K562 (cell line): ENCODE results near the gene LRFN4. TPM values are rescaled to one million over a fixed set of nuclear protein-coding genes. Genes with fewer than 3 reads are reported as not detected.

ENCODE experiments used
- ATAC-seq: fragments of 200-7000 bp; cut with Tn5 transposase; 3 replicates; pipeline ENCODE4 v1.9.1; 2020; ENCODE audit warnings: moderate library complexity
- BruUV-seq: library from RNA; stranded (reverse); fragments of 400-500 nt; replicated peaks from 2 replicates; lab custom pipeline; 2021; lab: Mats Ljungman, UMichigan
- CTCF ChIA-PET: fragments of 300-600 bp; formaldehyde crosslinking; extraction: SDS; loops from one replicate; lab custom pipeline; 2021; ENCODE audit warnings: low intra/inter-chr PET ratio; lab: Yijun Ruan, JAX
- POLR2A ChIA-PET: fragments of 300-600, 350-650 bp; sonication (Branson Sonifier 250); formaldehyde crosslinking; extraction: SDS; loops from one replicate; lab custom pipeline; 2021; ENCODE audit warnings: antibody characterized with exemption, inconsistent platforms; lab: Yijun Ruan, JAX
- DNase-seq, 4 experiments: peaks; one replicate each; pipeline versions ENCODE4 v3.0.0 to v3.0.0-alpha.2; 2011 to 2018; ENCODE audit warnings: low spot score in 3 of 4, mixed read lengths in 3 of 4; ENCODE audit errors: extremely low read depth in 1 of 4
- FAIRE-seq: peaks from 2 replicates; lab custom pipeline; 2011; peaks lifted over from hg19 to GRCh38; lab: Jason Lieb, UNC
- H2AFZ ChIP-seq: 2 replicates; pipeline ENCODE4 v1.6.0; 2011; ENCODE audit warnings: low read depth, low read length, control low read depth, inconsistent platforms
- H3K27ac ChIP-seq: fragments of 200-600 bp; 3 replicates; pipeline ENCODE4 v1.8.0; 2011; ENCODE audit warnings: low read depth, mild to moderate bottlenecking, control low read depth, inconsistent platforms, low read length, moderate library complexity, mixed read lengths; ENCODE audit errors: extremely low read depth
- H3K27me3 ChIP-seq, 2 experiments: fragments of 300-600 bp in 1 of 2; 2 replicates in 1 of 2; 3 replicates in 1 of 2; pipeline versions ENCODE4 v1.6.0 to v1.8.0; 2011; ENCODE audit warnings: inconsistent platforms in 2 of 2, low read length in 2 of 2, mild to moderate bottlenecking in 1 of 2, mixed read lengths in 1 of 2, moderate library complexity in 1 of 2; ENCODE audit not compliant: control insufficient read depth in 2 of 2, insufficient read depth in 2 of 2
- H3K36me3 ChIP-seq: fragments of 300-600 bp; 3 replicates; pipeline ENCODE4 v1.8.0; 2011; ENCODE audit warnings: mild to moderate bottlenecking, low read length, inconsistent platforms; ENCODE audit not compliant: control insufficient read depth, insufficient read depth
- H3K4me1 ChIP-seq, 2 experiments: fragments of 200-600 bp in 1 of 2; replicated peaks in 1 of 2; 2 replicates in 1 of 2; 3 replicates in 1 of 2; pipeline versions ENCODE4 v1.5.1 to v1.8.0; 2011; ENCODE audit warnings: inconsistent platforms in 2 of 2, low read length in 2 of 2, mild to moderate bottlenecking in 1 of 2, mixed read lengths in 1 of 2, moderate library complexity in 1 of 2; ENCODE audit not compliant: control insufficient read depth in 2 of 2, insufficient read depth in 2 of 2
- H3K4me2 ChIP-seq: 2 replicates; pipeline ENCODE4 v1.6.1; 2011; ENCODE audit warnings: low read length, control low read depth, inconsistent platforms, mixed read lengths; ENCODE audit not compliant: insufficient read depth
- H3K4me3 ChIP-seq: fragments of 200-600 bp; sonication (generic), shearing (Covaris generic); 2 replicates; pipeline ENCODE4 v1.5.1; 2016; ENCODE audit warnings: control low read depth, inconsistent platforms
- H3K79me2 ChIP-seq: fragments of 200-600 bp; 3 replicates; pipeline ENCODE4 v1.8.0; 2011; ENCODE audit warnings: low read length, inconsistent platforms; ENCODE audit not compliant: control insufficient read depth, insufficient read depth
- H3K9ac ChIP-seq, 2 experiments: 2 replicates each; pipeline versions ENCODE4 v1.6.0 to v1.6.1; 2011; ENCODE audit warnings: low read depth in 2 of 2, low read length in 2 of 2, control low read depth in 1 of 2, inconsistent platforms in 1 of 2, mild to moderate bottlenecking in 1 of 2, mixed read lengths in 1 of 2; ENCODE audit not compliant: insufficient read depth in 1 of 2
- H3K9me1 ChIP-seq: one replicate; pipeline ENCODE4 v1.6.0; 2011; ENCODE audit warnings: inconsistent platforms, mild to moderate bottlenecking, low read length, moderate library complexity; ENCODE audit not compliant: control insufficient read depth, insufficient read depth
- H3K9me3 ChIP-seq: replicated peaks from 2 replicates; pipeline ENCODE4 v1.5.1; 2011; ENCODE audit warnings: low read depth, low read length, inconsistent platforms; ENCODE audit not compliant: control insufficient read depth, insufficient read depth
- H4K20me1 ChIP-seq: replicated peaks from 2 replicates; pipeline ENCODE4 v1.6.1; 2011; ENCODE audit warnings: low read length, inconsistent platforms, mixed read lengths; ENCODE audit not compliant: control insufficient read depth, insufficient read depth
- ARHGAP35 ChIP-seq: fragments of 450-650 bp; IDR thresholded peaks from 2 replicates; pipeline ENCODE4 v1.6.1; 2018; ENCODE audit not compliant: partially characterized antibody
- ATF6 ChIP-seq: sonication (generic); formaldehyde crosslinking; IDR thresholded peaks from 2 replicates; pipeline ENCODE4 v1.4.0; 2020; ENCODE audit warnings: mild to moderate bottlenecking, missing genetic modification reagents
- BCOR ChIP-seq: fragments of 450-650 bp; IDR thresholded peaks from 2 replicates; pipeline ENCODE4 v1.6.1; 2016
- BMI1 ChIP-seq: fragments of 150-350 bp; IDR thresholded peaks from 2 replicates; pipeline ENCODE4 v1.6.1; 2014; ENCODE audit warnings: low read length
- HBP1 ChIP-seq: fragments of 450-650 bp; formaldehyde crosslinking; IDR thresholded peaks from 2 replicates; pipeline ENCODE4 v1.4.0; 2022; ENCODE audit warnings: missing genetic modification characterization
- L3MBTL2 ChIP-seq: fragments of 450-650 bp; IDR thresholded peaks from 2 replicates; pipeline ENCODE4 v1.6.1; 2016; ENCODE audit warnings: mild to moderate bottlenecking, moderate library complexity
- NONO ChIP-seq, 2 experiments: fragments of 200-400 bp in 1 of 2; fragments of 450-650 bp in 1 of 2; formaldehyde crosslinking in 1 of 2; IDR thresholded peaks; 2 replicates each; pipeline ENCODE4 v1.6.1; 2017; ENCODE audit warnings: low read depth in 2 of 2, mild to moderate bottlenecking in 2 of 2, moderate library complexity in 2 of 2, low read length in 1 of 2
- PKNOX1 ChIP-seq: fragments of 450-650 bp; IDR thresholded peaks from 2 replicates; pipeline ENCODE4 v1.6.1; 2016
- POLR2A ChIP-seq: fragments of 450-650 bp; conservative IDR thresholded peaks from 2 replicates; pipeline ENCODE4 v1.6.1; 2016
- POU5F1 ChIP-seq: fragments of 150-350 bp; IDR thresholded peaks from 2 replicates; pipeline ENCODE4 v1.6.1; 2014; ENCODE audit warnings: borderline replicate concordance, low read length, low read depth, mild to moderate bottlenecking; ENCODE audit not compliant: partially characterized antibody
- ZC3H8 ChIP-seq: fragments of 450-650 bp; IDR thresholded peaks from 2 replicates; pipeline ENCODE4 v1.6.1; 2017
- ZNF175 ChIP-seq: fragments of 200-800 bp; sonication (Bioruptor generic); IDR thresholded peaks from 2 replicates; pipeline ENCODE4 v1.6.1; 2016; ENCODE audit warnings: low read depth, mild to moderate bottlenecking, missing genetic modification characterization, missing compliant biosample characterization
- ZNF583 ChIP-seq: fragments of 250-450 bp; sonication (Bioruptor Pico); IDR thresholded peaks from 2 replicates; pipeline ENCODE4 v1.4.0; 2020
- WGBS: fragments of 100-300 bp; shearing (Covaris generic); methylation state at CpG from one replicate; pipeline ENCODE4 v1.1.6; 2016; ENCODE audit warnings: low coverage, mixed read lengths; ENCODE audit not compliant: insufficient coverage; ENCODE audit errors: missing lambda C conversion rate; 5-methylcytosine and 5-hydroxymethylcytosine counted together
- in situ Hi-C: fragments of 300-500 bp; cut with MboI; formaldehyde crosslinking; loops from 4 replicates; pipeline ENCODE4 v1.15.0; 2018; ENCODE audit warnings: inconsistent platforms, mixed read lengths
- intact Hi-C: fragments of 100-400 bp; cut with micrococcal nuclease; formaldehyde crosslinking; loops from 2 replicates; pipeline ENCODE4 v1.14.2; 2022
- polyA plus RNA-seq, 8 experiments: library from polyadenylated mRNA; depleted of rRNA in 4 of 8; stranded (reverse) in 5 of 8; unstranded in 3 of 8; fragments of >200 nt; fragmentation: Nextera tagmentation in 2 of 8; fragmentation: Illumina TruSeq in 1 of 8; extraction: Ambion mirVana in 2 of 8; extraction: Trizol in 1 of 8; gene quantifications; 2 replicates each; pipeline versions ENCODE4 v1.2.1 to v1.2.3, GENCODE V29; 2011 to 2014; ENCODE audit warnings: inconsistent platforms in 1 of 8, missing spikeins in 1 of 8
- total RNA-seq, 7 experiments: library from RNA; depleted of rRNA in 6 of 7; stranded (reverse); fragments of >200 nt in 6 of 7; fragmentation: Illumina TruSeq in 2 of 7; extraction: Trizol in 2 of 7; gene quantifications; 2 replicates each; pipeline versions ENCODE4 v1.2.1 to v1.2.3, GENCODE V29; 2011 to 2021; ENCODE audit warnings: low replicate concordance in 1 of 7

LRFN4 gene
- total and polyA plus RNA-seq, 9 of the 15 experiments (the other 6 are each of a cell fraction or from before 2014, with no cell fraction given), result 0.10 to 60.1 (median 6.7) TPM

GRCh38 chr11:66878474-66878873, 21.6 kb downstream of the LRFN4 start:
- FAIRE-seq, result no peak
- intact Hi-C loops, result no loop called here
- TF ChIP-seq ZC3H8 (no peak), POLR2A (no peak), HBP1 (CRISPR knock-in tag) (no peak), ZNF175 (CRISPR knock-in tag) (no peak)
- TF ChIP-seq, all 486 proteins: peak for 0
- H3K9me3 ChIP-seq, result no peaks in the 10 kb centered on the region
- no peaks in the 10 kb centered on the region for H3K36me3 ChIP-seq
- H3K4me1 ChIP-seq, result peaks cover 10 to 54% of the 10 kb centered on the region in 2 experiments; a peak in 4 of 5 replicates
- no peak overlapping the region for H3K4me2 ChIP-seq
- no TSS peak for BruUV-seq
- no peak overlapping the region for H3K27ac ChIP-seq
- 0 out of 2 replicates have a peak, but pooled peaks cover 3% of the 10 kb centered on the region for H4K20me1 ChIP-seq
- POLR2A ChIA-PET, result interaction anchor here (0.6 to 1.1 kb wide), 4 partner anchors 14 to 201 kb away, joined by 3 to 4 read pairs (median 3); partner anchors contain the start of gene RBM4B
- in situ Hi-C loops, result no loop called here
- DNase-seq, result no peak
- ATAC-seq, result no peak
- H3K9ac ChIP-seq, result peak overlapping the region in 1 of 2 experiments; percentile 64; a peak in 2 of 4 replicates
- no peaks in the 10 kb centered on the region for H3K27me3 ChIP-seq
- no peak overlapping the region for H3K4me3 ChIP-seq
- no peaks in the 10 kb centered on the region for H3K9me1 ChIP-seq
- 61% methylated on average over 11 of the region's 12 CpGs for WGBS
- CTCF ChIA-PET, result no interaction called here
- H2AFZ ChIP-seq, result no peak overlapping the region
- H3K79me2 ChIP-seq, result no peaks in the 10 kb centered on the region

- BruUV-seq, result no TSS peak
- no peak overlapping the region for H3K27ac ChIP-seq
- no peak overlapping the region for H3K4me3 ChIP-seq
- no peaks in the 10 kb centered on the region for H3K79me2 ChIP-seq
- no peaks in the 10 kb centered on the region for H3K9me3 ChIP-seq
- 65% methylated on average over 5 of the region's 7 CpGs for WGBS
- DNase-seq, result no peak
- in situ Hi-C loops, result no loop called here
- peaks cover 10 to 54% of the 10 kb centered on the region in 2 experiments; a peak in 4 of 5 replicates for H3K4me1 ChIP-seq
- ChIA-PET CTCF (no interaction called here), POLR2A (interaction anchor here (1.1 kb wide), 2 partner anchors 15 to 201 kb away, joined by 3 read pairs; partner anchors contain the start of gene RBM4B)
- intact Hi-C loops, result no loop called here
- 0 out of 2 replicates have a peak, but pooled peaks cover 3% of the 10 kb centered on the region for H4K20me1 ChIP-seq
- peak overlapping the region in 1 of 2 experiments; percentile 64; a peak in 2 of 4 replicates for H3K9ac ChIP-seq
- H3K9me1 ChIP-seq, result no peaks in the 10 kb centered on the region
- no peak for ATAC-seq
- no peak overlapping the region for H2AFZ ChIP-seq
- H3K4me2 ChIP-seq, result no peak overlapping the region
- no peak for FAIRE-seq
- no peaks in the 10 kb centered on the region for H3K27me3 ChIP-seq
- no peaks in the 10 kb centered on the region for H3K36me3 ChIP-seq
- no peak for TF ChIP-seq ATF6 (CRISPR knock-in tag)
- no peak for TF ChIP-seq L3MBTL2
- no peak for TF ChIP-seq BMI1
- TF ChIP-seq PKNOX1, result no peak
- TF ChIP-seq ZNF583 (CRISPR knock-in tag), result no peak
- no peak for TF ChIP-seq BCOR
- no peak for TF ChIP-seq ARHGAP35
- no peak for TF ChIP-seq POU5F1
- no peak for TF ChIP-seq NONO (IDR thresholded peaks at IDR 0.05; ENCODE audit: low read depth in 2 of 2, low read length in 1 of 2)
Measured at GRCh38 chr11:66879000-66879399, 22.1 kb downstream of the LRFN4 start.
